HG02970 (cell line): Measurements from ENCODE around the gene LSR.
A peak's percentile ranks its signal among the peaks of the same experiment; 100 is the strongest.

Experiments used
- ATAC-seq: cut with Tn5 transposase; IDR thresholded peaks from one replicate; pipeline ENCODE4 v1.9.1; 2021; ENCODE audit warnings: mild to moderate bottlenecking, moderate library complexity, moderate number of reproducible peaks; ENCODE audit not compliant: unreplicated experiment, low FRiP score

Gene LSR

DNA sequence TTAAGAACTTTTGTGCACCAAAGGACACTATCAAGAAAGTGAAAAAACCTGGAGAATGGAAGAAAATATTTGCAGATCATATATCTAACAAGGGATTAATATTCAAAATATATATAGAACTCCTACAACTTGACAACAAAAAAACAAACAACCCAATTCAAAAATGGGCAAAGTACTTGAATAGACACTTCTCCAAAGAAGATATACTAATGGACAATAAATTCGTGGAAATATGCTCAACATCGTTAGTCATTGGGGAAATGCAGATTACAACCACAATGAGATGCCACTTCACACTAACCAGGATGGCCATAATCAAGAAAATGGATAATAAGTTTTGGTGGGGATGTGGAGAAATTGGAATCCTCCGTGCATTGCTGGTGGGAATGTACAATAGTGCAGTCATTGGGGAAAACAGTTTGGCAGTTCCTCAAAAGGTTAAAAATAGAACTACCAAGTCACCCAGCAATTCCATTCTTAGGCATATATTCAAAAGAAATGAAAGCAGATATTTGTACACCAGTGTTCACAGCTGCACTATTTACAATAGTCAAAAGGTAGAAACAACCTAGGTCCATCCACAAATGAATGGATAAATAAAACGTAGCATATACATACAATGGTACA is 2.2 kb upstream of the LSR start:
- no peak for ATAC-seq

DNA sequence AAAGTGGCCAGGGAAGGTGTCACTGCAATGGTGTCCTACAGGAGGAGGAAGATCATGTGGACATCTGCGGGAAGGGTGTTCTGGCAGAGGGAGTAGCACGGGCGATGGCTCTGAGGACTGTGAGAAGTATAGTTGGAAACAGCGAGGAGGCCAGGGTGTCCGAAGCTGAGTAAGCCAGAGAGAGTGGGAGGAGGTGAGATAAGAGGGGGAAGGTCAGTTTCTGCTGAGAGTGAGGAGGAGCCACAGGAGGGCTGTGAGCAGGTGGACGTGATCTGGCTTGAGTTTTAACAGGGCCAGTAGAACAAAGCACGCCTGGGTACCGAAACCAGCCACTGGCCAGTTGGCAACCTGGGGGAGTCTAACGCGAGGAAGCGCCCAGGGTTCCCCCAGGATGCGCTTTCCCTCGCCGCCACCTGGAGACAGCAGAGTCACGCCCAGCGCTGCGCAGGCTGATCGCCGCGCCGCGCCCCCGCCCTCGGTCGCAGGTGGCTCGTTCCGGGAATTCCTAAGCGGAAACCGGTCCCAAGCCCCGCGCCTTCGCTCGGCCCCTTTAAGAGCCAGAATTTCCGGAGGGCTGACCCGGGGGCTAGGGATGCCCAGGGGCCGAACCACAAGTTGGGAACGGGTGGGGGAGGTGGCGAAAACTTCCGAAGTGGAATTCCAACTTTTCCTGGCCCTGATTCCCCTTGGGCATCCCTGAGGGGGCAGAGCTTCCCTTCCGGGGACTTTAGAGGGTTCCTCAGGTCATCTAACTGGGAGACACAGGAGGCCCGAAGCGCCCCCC is 1.1 kb upstream of the LSR start:
- peak; percentile 29 for ATAC-seq

DNA sequence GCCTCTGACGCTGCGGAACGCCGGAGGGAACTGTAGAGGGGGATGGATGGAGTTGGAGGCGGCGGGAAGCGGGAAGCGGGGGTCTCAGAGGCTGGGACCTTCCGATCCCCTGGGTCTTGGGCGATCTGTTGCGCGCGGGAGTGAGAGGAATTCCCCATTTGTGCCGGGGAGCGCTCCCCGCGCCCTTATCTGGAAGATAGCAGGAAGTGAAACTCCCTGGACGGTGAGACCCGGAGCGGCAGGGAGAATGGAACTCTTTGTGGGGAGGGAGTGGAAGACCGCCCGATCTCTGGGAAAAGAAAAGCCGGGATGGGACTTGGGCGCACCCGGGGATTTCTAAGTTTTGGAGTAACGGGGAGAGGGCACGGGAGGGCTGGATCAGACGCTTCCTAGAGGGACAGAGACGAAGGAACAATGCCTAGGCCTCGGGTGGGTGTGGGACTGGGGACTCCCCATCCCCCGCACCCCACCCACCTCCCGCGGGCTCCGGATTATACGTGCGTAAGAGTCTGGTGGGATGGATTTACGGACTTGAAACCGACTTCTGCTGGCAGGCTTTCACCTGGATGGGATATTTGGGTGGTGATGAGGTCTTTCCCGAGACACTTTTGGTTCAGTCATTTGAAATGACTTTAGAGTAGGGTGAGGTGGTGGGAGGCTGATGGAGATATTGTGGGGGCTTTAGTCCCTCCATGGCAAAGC is 495 bp downstream of the LSR start:
- peak; percentile 19 for ATAC-seq

DNA sequence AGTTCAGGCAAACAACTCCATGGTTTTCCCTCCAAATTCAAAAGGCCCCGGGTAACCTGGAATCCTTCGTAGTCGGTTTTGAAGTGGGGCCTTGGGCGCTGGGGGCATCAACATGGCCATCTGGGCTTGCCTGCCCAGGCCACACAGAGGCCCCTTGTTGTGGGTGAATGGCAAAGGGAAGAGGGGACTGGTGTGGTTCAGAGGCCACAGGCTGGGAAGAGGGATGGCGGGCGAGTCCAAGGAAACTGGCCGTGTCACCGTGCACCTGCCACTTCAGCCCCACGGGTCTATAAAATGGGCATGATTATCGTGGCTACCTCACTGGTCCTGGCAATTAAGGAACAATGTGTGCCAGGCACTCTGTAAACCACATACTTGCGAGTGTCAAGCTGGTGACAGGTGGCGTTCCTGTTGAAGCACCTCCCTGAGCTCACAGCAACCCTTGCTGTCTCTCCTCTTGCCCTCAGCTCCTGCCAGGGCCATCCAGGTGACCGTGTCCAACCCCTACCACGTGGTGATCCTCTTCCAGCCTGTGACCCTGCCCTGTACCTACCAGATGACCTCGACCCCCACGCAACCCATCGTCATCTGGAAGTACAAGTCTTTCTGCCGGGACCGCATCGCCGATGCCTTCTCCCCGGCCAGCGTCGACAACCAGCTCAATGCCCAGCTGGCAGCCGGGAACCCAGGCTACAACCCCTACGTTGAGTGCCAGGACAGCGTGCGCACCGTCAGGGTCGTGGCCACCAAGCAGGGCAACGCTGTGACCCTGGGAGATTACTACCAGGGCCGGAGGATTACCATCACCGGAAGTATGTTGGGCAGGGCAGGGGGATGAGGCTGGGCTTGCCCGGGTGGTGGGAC is 1.3 kb downstream of the LSR start:
- no peak for ATAC-seq

DNA sequence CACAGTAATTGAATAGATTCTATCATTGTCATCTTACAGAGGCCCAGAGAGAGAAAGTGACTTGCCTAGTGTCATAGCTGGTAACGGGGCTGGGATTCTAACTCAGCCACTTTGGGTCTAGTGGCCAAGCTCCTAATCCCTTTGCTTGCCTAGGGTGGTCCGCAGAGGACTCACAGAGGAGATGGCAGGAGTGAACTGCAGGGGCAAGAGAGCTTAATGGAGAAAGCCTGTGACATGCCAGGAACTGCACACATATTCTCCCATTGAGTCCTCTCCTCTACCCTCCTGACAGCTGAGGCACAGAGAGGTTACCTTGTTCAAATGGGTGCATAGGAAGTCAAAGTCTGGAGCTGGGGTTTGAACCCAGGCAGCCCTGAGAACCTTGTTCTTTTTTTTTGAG is 2.7 kb downstream of the LSR start:
- no peak for ATAC-seq

DNA sequence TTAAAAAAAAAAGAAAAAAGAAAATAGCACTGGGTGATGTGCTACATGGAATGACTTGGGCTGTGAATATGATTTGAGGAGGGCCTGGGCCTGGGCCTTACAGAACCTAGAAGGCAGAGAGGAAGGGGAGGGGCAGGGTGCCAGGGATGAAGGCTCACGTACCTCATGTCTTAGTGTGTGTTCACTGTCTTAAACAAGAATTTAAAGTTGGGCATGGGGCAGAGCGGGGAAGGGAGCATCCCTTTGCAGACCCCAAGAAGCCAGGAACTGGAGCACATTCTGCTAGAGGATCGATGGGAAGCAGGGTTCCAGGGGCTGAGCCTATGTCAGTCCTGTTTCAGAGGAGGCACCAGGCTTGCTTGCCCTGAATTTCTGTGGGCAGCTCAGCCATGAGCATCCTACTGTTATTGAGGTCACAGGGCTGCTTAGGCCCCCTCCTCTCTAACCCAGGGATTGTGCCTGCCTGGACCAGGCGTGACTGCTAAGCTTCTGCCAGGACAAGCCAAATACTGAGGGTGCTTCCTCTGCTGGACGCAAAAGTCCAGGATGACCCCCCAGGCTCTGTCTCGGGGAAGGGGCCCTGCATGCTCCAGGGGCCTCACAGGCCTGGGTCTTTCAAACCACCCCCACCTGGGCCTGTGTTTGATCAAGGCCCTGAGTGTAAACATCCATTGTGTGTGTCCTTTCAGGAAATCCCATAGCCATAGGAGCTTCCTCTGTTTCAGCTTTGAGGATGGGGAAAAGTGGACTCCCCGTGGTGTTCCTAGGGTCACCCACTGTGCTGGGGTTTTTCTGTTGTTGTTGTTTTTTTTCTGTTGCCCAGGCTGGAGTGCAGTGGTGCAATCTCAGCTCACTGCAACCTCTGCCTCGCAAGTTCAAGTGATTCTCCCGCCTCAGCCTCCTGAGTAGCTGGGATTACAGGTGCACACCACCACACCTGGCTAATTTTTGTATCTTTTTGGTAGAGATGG is 4.8 kb downstream of the LSR start:
- ATAC-seq = no peak

DNA sequence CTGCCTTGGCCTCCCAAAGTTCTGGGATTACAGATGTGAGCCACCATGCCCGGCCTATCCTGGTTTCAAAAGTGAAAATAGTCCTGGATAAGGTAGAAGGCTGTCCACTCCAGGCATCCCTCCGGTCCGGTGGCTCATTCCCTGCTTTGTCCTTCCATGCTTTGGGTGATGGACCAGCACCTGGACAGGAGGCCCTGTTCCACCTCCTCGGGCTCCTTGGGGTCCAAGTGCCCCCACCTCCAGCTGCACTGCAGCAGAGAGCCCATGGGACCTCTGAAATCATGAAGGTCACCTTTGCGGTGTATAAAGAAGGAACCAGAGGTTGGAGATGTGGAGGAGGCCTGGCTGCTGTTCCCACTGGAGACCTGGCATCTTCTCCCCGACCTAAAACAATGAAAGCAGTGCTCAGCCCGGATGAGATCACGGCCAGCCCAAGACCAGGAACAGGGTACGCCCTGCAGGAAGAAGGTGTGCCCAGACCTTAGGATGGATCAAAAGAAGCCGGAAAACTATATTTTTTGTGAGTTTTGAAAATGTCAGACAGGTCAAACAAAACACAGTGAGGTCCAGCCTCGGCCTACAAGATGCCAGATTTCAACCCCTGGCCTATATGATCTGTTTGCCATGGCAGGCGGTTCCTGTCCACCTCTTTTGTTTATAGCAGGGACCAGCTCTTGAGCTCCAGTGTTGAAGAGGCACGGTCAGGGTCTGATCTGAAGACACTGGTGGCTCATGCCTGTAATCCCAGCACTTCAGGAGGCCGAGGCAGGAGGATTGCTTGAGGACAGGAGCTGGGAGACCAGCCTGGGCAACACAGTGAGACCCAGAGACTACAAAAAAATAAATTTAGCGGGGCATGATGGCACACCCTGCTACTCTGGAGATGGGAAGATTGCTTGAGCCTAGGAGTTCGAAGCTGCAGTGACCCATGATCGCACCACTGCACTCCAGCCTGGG is 5.8 kb downstream of the LSR start:
- no peak for ATAC-seq

DNA sequence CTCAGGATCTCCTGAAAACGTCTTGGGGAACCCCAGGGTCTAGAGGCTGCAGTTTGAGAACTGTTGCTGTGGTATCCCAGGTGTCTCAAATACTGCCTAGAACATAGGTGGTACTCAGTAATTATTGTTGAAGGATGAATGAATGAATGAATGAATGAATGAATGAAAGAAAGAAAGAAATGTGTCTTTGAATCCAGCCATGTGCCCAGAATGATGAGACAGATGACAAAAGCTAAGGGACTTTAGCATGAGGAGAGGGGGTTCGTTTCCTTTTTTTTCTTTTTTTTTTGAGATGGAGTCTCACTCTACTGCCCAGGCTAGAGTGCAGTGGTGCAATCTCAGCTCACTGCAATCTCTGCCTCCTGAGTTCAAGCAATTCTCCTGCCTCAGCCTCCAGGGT is 7.8 kb downstream of the LSR start:
- ATAC-seq = no peak

DNA sequence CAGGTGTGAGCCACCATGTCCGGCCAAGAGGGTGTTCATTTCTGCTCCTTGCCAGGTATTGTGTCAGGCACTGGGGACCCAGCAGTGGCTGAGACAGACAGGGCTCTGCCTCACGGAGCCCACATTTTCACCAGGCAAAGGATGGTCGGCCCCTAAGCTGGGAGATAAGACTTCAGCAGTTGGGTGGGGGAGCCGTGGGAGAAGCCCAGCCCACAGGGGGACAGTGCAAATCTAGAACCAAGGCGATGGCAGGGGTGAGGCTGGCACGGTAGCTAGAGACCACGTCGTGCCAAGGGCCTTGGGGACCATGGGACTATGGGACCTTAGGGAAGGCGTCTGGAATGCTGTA is 8.3 kb downstream of the LSR start:
- no peak for ATAC-seq

DNA sequence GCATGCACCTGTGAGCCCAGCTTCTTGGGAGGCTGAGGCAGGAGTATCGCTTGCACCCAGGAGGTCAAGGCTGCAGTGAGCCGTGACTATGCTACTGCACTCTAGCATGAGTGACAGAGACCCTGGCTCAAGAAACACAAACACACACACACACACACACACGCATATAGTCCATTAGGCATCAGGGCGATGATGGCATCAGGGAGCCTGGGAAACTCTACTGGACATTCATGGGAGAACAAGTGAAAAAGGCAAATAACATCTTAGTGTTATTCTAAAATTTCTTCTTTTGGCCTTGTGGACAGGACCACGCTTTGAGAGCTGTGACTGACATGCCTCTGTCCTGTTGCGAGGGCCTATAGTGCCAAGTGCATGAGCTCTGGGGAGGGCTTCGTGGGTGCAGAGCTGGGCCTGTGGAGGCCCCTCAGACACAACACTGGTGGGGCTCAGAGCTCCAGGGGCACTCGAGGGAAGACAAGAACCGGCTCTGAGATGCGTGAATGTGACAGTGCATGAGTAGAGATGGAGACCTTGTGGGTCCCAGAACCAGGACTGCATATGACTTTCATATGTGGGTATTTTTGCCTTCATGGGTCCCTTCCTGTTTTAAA is 12.0 kb downstream of the LSR start:
- ATAC-seq = no peak

DNA sequence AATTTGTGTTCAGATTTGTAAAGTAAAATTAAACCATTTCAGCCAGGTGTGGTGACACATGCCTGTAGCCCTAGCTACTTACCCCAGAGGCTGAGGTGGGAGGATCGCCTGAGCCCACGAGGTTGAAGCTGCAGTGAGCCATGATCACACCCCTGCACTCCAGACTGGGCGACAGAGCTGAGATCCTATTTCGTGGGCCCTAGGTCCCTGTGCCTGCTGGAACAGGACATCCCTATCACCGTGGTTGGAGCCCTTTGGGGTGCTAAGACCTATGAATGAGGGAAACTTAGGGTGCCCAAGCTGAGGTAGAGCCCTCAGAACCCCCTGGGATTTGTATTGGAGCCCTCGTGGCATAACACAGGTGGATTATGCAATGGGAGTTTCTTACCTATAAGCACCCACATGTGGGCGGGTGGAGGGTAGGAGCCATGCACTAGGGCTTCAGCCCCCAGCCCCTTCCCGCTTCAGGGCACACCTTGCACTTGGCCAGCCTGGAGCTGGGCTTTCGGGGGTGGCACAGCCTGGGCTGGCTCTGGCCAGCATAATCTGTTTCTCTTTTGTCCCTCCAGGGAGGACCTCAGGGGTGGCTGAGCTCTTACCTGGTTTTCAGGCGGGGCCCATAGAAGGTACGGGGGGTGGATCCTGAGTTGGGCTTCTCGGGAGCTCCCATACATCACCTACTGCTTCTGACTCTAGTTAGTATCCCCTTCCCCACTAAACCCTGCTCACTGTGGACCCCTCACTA is 12.7 kb downstream of the LSR start:
- ATAC-seq = no peak

DNA sequence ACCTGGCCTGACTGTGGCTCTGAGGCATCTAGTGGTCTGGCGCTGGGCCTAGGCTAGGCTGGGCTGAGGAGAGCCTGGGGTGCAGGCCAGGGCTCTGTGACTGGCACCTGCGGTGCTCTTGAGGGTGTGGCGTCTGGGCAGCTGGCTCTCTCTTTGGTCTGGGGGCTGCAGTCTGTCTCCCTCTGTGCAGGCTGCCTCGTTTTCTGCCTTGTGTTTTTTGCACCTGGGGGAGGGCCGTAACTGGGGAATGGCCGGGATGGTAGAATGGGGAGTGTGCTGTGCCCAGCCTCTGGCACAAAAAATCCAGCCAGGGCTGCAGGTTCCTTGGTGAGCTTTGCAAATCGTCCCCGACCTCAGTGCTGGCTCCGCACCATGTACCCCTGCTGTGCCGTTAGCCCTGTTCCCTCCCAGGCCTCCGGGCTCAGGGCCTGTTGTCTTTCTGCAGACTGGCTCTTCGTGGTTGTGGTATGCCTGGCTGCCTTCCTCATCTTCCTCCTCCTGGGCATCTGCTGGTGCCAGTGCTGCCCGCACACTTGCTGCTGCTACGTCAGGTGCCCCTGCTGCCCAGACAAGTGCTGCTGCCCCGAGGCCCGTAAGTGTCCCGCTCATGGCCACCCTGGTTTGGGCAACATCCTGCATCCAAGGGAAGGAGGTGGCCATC is 13.4 kb downstream of the LSR start:
- ATAC-seq = no peak

DNA sequence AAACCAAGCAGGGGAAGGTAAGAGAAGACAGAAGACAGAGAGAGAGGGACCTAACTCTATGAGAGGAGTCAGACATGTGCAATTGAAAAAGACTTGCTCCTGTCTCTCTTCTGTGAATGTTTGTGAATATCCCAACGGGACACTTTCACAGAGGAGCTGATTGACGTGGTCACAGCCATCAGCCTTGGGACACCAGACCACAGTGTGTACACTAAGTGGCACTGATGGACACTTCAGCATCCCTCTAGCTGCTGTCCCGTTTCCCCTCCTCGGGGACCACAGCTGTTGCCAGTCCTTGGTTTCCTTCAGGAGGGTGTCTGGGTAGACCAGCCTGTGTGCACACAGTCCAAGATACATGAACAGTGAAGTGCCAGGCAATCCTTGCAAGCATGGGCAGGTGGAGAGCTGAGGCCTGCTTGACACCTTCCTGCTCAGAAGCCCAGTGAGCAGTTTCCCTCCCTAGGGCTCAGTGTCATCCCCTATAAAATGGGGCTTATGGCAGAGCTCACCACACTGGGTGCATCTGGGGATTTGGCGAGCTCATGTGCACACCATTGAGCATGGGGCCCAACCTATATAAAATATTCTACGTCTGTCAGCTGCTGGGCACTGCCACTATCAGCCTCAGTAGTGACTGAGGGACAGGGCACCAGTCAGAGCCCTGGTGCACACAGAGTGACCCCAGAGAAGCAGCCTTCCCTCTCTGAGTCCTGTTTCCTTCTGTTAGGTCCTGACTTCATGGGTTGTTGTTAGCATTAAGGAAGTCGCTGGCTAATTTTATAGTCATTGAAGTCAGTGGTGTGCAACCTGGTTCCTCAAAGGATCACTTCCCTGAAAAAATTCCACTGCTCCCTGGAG is 15.7 kb downstream of the LSR start:
- ATAC-seq = no peak

DNA sequence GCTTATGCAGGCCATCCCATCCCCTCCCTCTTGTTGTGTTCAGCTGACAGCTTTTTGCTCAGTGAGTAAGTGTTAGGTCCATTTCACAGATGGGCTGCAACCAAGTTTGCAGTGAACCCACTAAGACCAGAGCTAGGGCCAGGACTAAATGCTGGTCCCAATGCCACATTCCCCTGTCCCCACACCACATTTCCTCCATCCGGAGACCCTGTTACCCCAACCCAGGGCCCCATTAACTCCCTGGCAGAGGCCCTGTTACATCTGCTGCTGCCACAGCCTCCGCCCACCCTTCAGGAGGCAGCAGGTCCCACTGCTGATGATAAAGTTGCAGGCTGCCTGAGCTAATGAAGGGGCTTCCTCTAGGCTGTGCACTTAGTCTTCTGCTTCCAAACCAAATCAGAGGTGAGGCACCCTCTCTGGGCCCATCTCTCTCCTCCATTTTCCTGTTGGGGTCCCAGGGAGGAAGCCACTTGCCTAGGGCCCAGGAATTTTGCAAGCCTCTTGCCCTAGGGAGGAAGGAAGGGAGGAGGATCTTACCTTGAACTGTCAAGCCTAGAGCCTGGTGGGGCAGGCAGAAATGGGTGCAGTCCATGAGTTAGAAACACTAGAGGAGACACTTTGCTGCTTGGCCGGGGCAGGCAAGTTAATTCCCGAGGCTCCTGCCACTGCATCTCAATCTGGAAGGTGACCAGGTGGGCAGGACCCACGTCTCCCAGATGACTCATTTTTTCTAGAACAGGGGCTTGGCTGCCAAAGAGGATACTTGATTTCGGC is 16.5 kb downstream of the LSR start:
- ATAC-seq = no peak

DNA sequence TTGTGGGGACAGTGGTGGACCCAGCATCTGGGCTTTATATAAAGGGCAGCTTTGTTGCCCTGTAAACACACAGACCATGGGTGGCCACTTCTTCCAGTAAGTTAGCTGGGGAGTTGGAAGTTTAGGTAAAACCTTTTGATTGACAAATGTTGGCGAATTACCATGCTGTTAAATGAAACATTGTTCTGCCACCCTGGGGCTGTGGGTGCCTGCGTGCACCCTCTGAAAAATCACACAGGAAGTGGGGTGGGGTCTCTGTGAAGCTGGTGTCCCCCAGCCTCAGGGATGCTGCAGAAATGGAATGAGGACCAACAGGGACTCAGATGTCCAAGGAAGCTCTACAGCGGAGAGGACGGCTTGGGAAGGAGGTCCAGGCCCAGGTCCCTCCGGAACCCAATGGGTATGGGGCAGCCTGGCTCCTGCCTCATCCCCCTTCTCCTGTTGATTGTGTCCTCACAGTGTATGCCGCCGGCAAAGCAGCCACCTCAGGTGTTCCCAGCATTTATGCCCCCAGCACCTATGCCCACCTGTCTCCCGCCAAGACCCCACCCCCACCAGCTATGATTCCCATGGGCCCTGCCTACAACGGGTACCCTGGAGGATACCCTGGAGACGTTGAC is 17.2 kb downstream of the LSR start:
- no peak for ATAC-seq
